Suprapubic skin (tissue), 4 donors: ENCODE measurements around the gene CAMTA1. TPM values are rescaled to one million over a fixed set of nuclear protein-coding genes. Genes with fewer than 3 reads are reported as not detected.
A peak's percentile ranks its signal among the peaks of the same experiment; 100 is the strongest.

Experiments
- DNase-seq, 2 donors: peaks; one replicate each; pipeline ENCODE4 v3.0.0-alpha.2; 2019; ENCODE audit warnings: low spot score in 2 of 2
- H3K27ac ChIP-seq: fragments of 200-600 bp; sonication (generic); one replicate; pipeline ENCODE4 v1.5.1; 2019
- H3K27me3 ChIP-seq: fragments of 200-600 bp; sonication (generic); one replicate; pipeline ENCODE4 v1.5.1; 2019
- H3K36me3 ChIP-seq: fragments of 200-600 bp; sonication (generic); one replicate; pipeline ENCODE4 v1.5.1; 2019
- H3K4me1 ChIP-seq: fragments of 200-600 bp; sonication (generic); one replicate; pipeline ENCODE4 v1.5.1; 2019
- H3K4me3 ChIP-seq: fragments of 200-600 bp; sonication (generic); one replicate; pipeline ENCODE4 v1.5.1; 2019; ENCODE audit warnings: mild to moderate bottlenecking
- H3K9me3 ChIP-seq: fragments of 200-600 bp; sonication (generic); one replicate; pipeline ENCODE4 v1.5.1; 2019
- CTCF ChIP-seq, 2 donors: fragments of 200-600 bp in 1 of 2; fragments of 450-650 bp in 1 of 2; sonication (generic) in 1 of 2; IDR thresholded peaks; one replicate each; pipeline ENCODE4 v1.5.1; 2016 to 2019; ENCODE audit warnings: antibody characterized with exemption in 2 of 2, mild to moderate bottlenecking in 1 of 2, moderate library complexity in 1 of 2
- EP300 ChIP-seq: sonication (generic); formaldehyde crosslinking; IDR thresholded peaks from one replicate; pipeline ENCODE4 v1.6.1; 2017; ENCODE audit warnings: antibody characterized with exemption
- POLR2A ChIP-seq, 2 donors: fragments of 450-650 bp; IDR thresholded peaks; one replicate each; pipeline ENCODE4 v1.6.1; 2017; ENCODE audit warnings: antibody characterized with exemption in 2 of 2, mild to moderate bottlenecking in 2 of 2, moderate library complexity in 2 of 2
- POLR2AphosphoS5 ChIP-seq, 3 donors: sonication (generic); formaldehyde crosslinking; IDR thresholded peaks; one replicate each; pipeline ENCODE4 v1.6.1; 2017; ENCODE audit warnings: antibody characterized with exemption in 3 of 3
- WGBS: methylation state at CpG from one replicate; pipeline ENCODE4 v1.1.5; 2018; 5-methylcytosine and 5-hydroxymethylcytosine counted together
- total RNA-seq, 4 donors: library from RNA; depleted of rRNA; stranded (reverse); fragments of >200 nt; gene quantifications; one replicate each; pipeline ENCODE4 v1.1.0, GENCODE V29; 2016

Gene CAMTA1
- total RNA-seq, 4 donors from 2014 or later: 40.4 to 54.1 (median 46.6) TPM

GRCh38 chr1:7770997-7771822 lies 986.0 kb downstream of the CAMTA1 start, which contains the start of gene VAMP3:
TSS of gene VAMP3 (plus strand) at chr1:7771296. CDS start at chr1:7771384, 88 bp downstream.
- no CpG with 5 or more reads among the region's 97 CpGs for WGBS
- TF ChIP-seq EP300 (no peak), POLR2A (IDR thresholded peaks at IDR 0.05) (peak; percentile 42 to 77), CTCF (IDR thresholded peaks at IDR 0.05) (no peak), POLR2AphosphoS5 (IDR thresholded peaks at IDR 0.05) (peak in 2 of 3 donors; percentile 13 to 42)
- peak; percentile 95 to 96 for DNase-seq

GRCh38 chr1:7771823-7772299 lies 986.6 kb downstream of the CAMTA1 start:
- Histone ChIP-seq H3K9me3 (no peaks in the 10 kb centered on the region), H3K36me3 (peaks cover 14% of the 10 kb centered on the region), H3K27me3 (no peaks in the 10 kb centered on the region), H3K4me3 (peak overlapping the region; percentile 68), H3K27ac (peak overlapping the region; percentile 91), H3K4me1 (peaks cover 28% of the 10 kb centered on the region)
- 25% methylated on average over 10 of the region's 12 CpGs for WGBS
- TF ChIP-seq EP300 (no peak), CTCF (IDR thresholded peaks at IDR 0.05) (no peak), POLR2AphosphoS5 (IDR thresholded peaks at IDR 0.05) (no peak), POLR2A (IDR thresholded peaks at IDR 0.05) (no peak)
- DNase-seq: no peak

More at GRCh38 chr1:7770997-7771822, 986.0 kb downstream of the CAMTA1 start, which contains the start of gene VAMP3:
- H3K27ac ChIP-seq: peak within 1 kb of the TSS; percentile 91
- peak within 1 kb of the TSS; percentile 68 for H3K4me3 ChIP-seq
- H3K9me3 ChIP-seq: no peaks in the 10 kb centered on the region
- H3K36me3 ChIP-seq: peaks cover 9% of the 10 kb centered on the region
- peaks cover 28% of the 10 kb centered on the region for H3K4me1 ChIP-seq
- H3K27me3 ChIP-seq: no peaks in the 10 kb centered on the region

- Histone ChIP-seq H3K27ac (no peak overlapping the region), H3K9me3 (no peaks in the 10 kb centered on the region), H3K36me3 (peaks cover 59% of the 10 kb centered on the region), H3K4me3 (no peak overlapping the region), H3K4me1 (peaks cover 23% of the 10 kb centered on the region), H3K27me3 (no peaks in the 10 kb centered on the region)
- DNase-seq: no peak
- no peak for TF ChIP-seq POLR2AphosphoS5 (IDR thresholded peaks at IDR 0.05)
- no peak for TF ChIP-seq CTCF (IDR thresholded peaks at IDR 0.05)
- no peak for TF ChIP-seq POLR2A (IDR thresholded peaks at IDR 0.05)
- TF ChIP-seq EP300: no peak
- 72% methylated on average over 3 of the region's 3 CpGs for WGBS
Measured at GRCh38 chr1:7777591-7777990, 992.3 kb downstream of the CAMTA1 start.

GRCh38 chr1:7778133-7778628 lies 992.9 kb downstream of the CAMTA1 start:
- WGBS: 99% methylated on average over 4 of the region's 4 CpGs
- H3K27me3 ChIP-seq: no peaks in the 10 kb centered on the region
- H3K36me3 ChIP-seq: peaks cover 59% of the 10 kb centered on the region
- no peak overlapping the region for H3K27ac ChIP-seq
- no peak for TF ChIP-seq EP300
- TF ChIP-seq CTCF (IDR thresholded peaks at IDR 0.05): no peak
- TF ChIP-seq POLR2AphosphoS5 (IDR thresholded peaks at IDR 0.05): no peak
- TF ChIP-seq POLR2A (IDR thresholded peaks at IDR 0.05): no peak
- H3K4me3 ChIP-seq: no peak overlapping the region
- H3K9me3 ChIP-seq: no peaks in the 10 kb centered on the region
- DNase-seq: no peak
- H3K4me1 ChIP-seq: peaks cover 23% of the 10 kb centered on the region

GRCh38 chr1:7780976-7781375 lies 995.7 kb downstream of the CAMTA1 start:
- Histone ChIP-seq H3K36me3 (peaks cover 54% of the 10 kb centered on the region), H3K27ac (no peak overlapping the region)
- WGBS: 85% methylated on average over 9 of the region's 9 CpGs

More at GRCh38 chr1:7780976-7781375, 995.7 kb downstream of the CAMTA1 start:
- TF ChIP-seq POLR2A (IDR thresholded peaks at IDR 0.05): no peak
- H3K9me3 ChIP-seq: no peaks in the 10 kb centered on the region
- no peak overlapping the region for H3K4me3 ChIP-seq
- H3K27me3 ChIP-seq: no peaks in the 10 kb centered on the region
- peaks cover 37% of the 10 kb centered on the region for H3K4me1 ChIP-seq
- DNase-seq: no peak
